Measurements from ENCODE around the gene DKK3. TPM values are rescaled to one million over a fixed set of nuclear protein-coding genes. Genes with fewer than 3 reads are reported as not detected.

Gene DKK3
- polyA plus RNA-seq, 1 donor from 2014 or later: 43.6 TPM

- TF ChIP-seq CTCF (IDR thresholded peaks at IDR 0.05; ENCODE audit: poor library complexity, severe bottlenecking): no peak
Observed at GRCh38 chr11:11946878-11947277, 61.5 kb downstream of the DKK3 start (continued).

GRCh38 chr11:11946180-11946579 lies 62.2 kb downstream of the DKK3 start:
- Histone ChIP-seq H3K4me3 (ENCODE audit: low read length) (no peak overlapping the region), H3K9ac (ENCODE audit: low read length) (no peak overlapping the region), H3K27me3 (ENCODE audit: insufficient read depth, low read depth, low read length) (no peaks in the 10 kb centered on the region), H4K20me1 (ENCODE audit: insufficient read depth) (no peaks in the 10 kb centered on the region), H3K9me3 (ENCODE audit: low read length) (no peaks in the 10 kb centered on the region), H2AFZ (ENCODE audit: low read depth, low read length) (no peak overlapping the region), H3K4me2 (ENCODE audit: low read length) (no peak overlapping the region), H3K27ac (ENCODE audit: low read length) (no peak overlapping the region), H3F3A (ENCODE audit: insufficient read depth, low read length, poor library complexity, severe bottlenecking) (no peaks in the 10 kb centered on the region), H3K9me2 (ENCODE audit: insufficient read depth, low read length) (no peaks in the 10 kb centered on the region), H3K36me3 (ENCODE audit: insufficient read depth, low read length) (peaks cover 1% of the 10 kb centered on the region), H3K79me2 (replicated peaks; ENCODE audit: insufficient read depth, low read length) (no peaks in the 10 kb centered on the region)
- TF ChIP-seq RAD21 (conservative IDR thresholded peaks at IDR 0.05) (no peak), TAF1 (IDR thresholded peaks at IDR 0.05; ENCODE audit: low read depth) (no peak), EP300 (conservative IDR thresholded peaks at IDR 0.05; ENCODE audit: poor library complexity, severe bottlenecking) (no peak), EZH2 (IDR thresholded peaks at IDR 0.05; ENCODE audit: borderline replicate concordance, insufficient read depth, low read length, poor library complexity, severe bottlenecking) (no peak), POLR2AphosphoS5 (IDR thresholded peaks at IDR 0.05) (no peak), MXI1 (conservative IDR thresholded peaks at IDR 0.05; ENCODE audit: poor library complexity, severe bottlenecking) (no peak), CTCF (IDR thresholded peaks at IDR 0.05; ENCODE audit: poor library complexity, severe bottlenecking) (no peak), SMC3 (conservative IDR thresholded peaks at IDR 0.05; ENCODE audit: poor library complexity) (no peak)
- TF ChIP-seq, protein P1, sequence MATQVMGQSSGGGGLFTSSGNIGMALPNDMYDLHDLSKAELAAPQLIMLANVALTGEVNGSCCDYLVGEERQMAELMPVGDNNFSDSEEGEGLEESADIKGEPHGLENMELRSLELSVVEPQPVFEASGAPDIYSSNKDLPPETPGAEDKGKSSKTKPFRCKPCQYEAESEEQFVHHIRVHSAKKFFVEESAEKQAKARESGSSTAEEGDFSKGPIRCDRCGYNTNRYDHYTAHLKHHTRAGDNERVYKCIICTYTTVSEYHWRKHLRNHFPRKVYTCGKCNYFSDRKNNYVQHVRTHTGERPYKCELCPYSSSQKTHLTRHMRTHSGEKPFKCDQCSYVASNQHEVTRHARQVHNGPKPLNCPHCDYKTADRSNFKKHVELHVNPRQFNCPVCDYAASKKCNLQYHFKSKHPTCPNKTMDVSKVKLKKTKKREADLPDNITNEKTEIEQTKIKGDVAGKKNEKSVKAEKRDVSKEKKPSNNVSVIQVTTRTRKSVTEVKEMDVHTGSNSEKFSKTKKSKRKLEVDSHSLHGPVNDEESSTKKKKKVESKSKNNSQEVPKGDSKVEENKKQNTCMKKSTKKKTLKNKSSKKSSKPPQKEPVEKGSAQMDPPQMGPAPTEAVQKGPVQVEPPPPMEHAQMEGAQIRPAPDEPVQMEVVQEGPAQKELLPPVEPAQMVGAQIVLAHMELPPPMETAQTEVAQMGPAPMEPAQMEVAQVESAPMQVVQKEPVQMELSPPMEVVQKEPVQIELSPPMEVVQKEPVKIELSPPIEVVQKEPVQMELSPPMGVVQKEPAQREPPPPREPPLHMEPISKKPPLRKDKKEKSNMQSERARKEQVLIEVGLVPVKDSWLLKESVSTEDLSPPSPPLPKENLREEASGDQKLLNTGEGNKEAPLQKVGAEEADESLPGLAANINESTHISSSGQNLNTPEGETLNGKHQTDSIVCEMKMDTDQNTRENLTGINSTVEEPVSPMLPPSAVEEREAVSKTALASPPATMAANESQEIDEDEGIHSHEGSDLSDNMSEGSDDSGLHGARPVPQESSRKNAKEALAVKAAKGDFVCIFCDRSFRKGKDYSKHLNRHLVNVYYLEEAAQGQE (IDR thresholded peaks at IDR 0.05; ENCODE audit: borderline replicate concordance): no peak

GRCh38 chr11:11944444-11944843 lies 64.0 kb downstream of the DKK3 start:
- no peaks in the 10 kb centered on the region for H3K36me3 ChIP-seq (ENCODE audit: insufficient read depth, low read length)

More at GRCh38 chr11:11944444-11944843, 64.0 kb downstream of the DKK3 start:
- no peak overlapping the region for H3K27ac ChIP-seq (ENCODE audit: low read length)
- no peak overlapping the region for H2AFZ ChIP-seq (ENCODE audit: low read depth, low read length)
- H3K4me3 ChIP-seq (ENCODE audit: low read length): no peak overlapping the region
- H3K79me2 ChIP-seq (replicated peaks; ENCODE audit: insufficient read depth, low read length): no peaks in the 10 kb centered on the region
- no peaks in the 10 kb centered on the region for H3F3A ChIP-seq (ENCODE audit: insufficient read depth, low read length, poor library complexity, severe bottlenecking)
- H3K9ac ChIP-seq (ENCODE audit: low read length): no peak overlapping the region
- H3K9me2 ChIP-seq (ENCODE audit: insufficient read depth, low read length): no peaks in the 10 kb centered on the region
- TF ChIP-seq TAF1 (IDR thresholded peaks at IDR 0.05; ENCODE audit: low read depth) (no peak), MXI1 (conservative IDR thresholded peaks at IDR 0.05; ENCODE audit: poor library complexity, severe bottlenecking) (no peak), EZH2 (IDR thresholded peaks at IDR 0.05; ENCODE audit: borderline replicate concordance, insufficient read depth, low read length, poor library complexity, severe bottlenecking) (no peak), POLR2AphosphoS5 (IDR thresholded peaks at IDR 0.05) (no peak), EP300 (conservative IDR thresholded peaks at IDR 0.05; ENCODE audit: poor library complexity, severe bottlenecking) (no peak), CTCF (IDR thresholded peaks at IDR 0.05; ENCODE audit: poor library complexity, severe bottlenecking) (no peak), SMC3 (conservative IDR thresholded peaks at IDR 0.05; ENCODE audit: poor library complexity) (no peak), RAD21 (conservative IDR thresholded peaks at IDR 0.05) (no peak)
- TF ChIP-seq, protein P1 (IDR thresholded peaks at IDR 0.05; ENCODE audit: borderline replicate concordance): no peak
- no peaks in the 10 kb centered on the region for H3K9me3 ChIP-seq (ENCODE audit: low read length)
- no peaks in the 10 kb centered on the region for H4K20me1 ChIP-seq (ENCODE audit: insufficient read depth)
- H3K4me2 ChIP-seq (ENCODE audit: low read length): no peak overlapping the region
- H3K27me3 ChIP-seq (ENCODE audit: insufficient read depth, low read depth, low read length): no peaks in the 10 kb centered on the region

Measured in neural cell (in vitro differentiated cells).